ELF-1 (cell line): ENCODE data around the gene LRPPRC.
"Not testable (repeated sequence)": the region's sequence is repeated elsewhere in the genome, so short reads cannot be mapped to it uniquely, and the experiment has no call there.

Experiments used
- DNase-seq: peaks from one replicate; pipeline ENCODE4 v3.0.0-alpha.2; 2016; ENCODE audit warnings: low read depth, low spot score

LRPPRC gene

DNA sequence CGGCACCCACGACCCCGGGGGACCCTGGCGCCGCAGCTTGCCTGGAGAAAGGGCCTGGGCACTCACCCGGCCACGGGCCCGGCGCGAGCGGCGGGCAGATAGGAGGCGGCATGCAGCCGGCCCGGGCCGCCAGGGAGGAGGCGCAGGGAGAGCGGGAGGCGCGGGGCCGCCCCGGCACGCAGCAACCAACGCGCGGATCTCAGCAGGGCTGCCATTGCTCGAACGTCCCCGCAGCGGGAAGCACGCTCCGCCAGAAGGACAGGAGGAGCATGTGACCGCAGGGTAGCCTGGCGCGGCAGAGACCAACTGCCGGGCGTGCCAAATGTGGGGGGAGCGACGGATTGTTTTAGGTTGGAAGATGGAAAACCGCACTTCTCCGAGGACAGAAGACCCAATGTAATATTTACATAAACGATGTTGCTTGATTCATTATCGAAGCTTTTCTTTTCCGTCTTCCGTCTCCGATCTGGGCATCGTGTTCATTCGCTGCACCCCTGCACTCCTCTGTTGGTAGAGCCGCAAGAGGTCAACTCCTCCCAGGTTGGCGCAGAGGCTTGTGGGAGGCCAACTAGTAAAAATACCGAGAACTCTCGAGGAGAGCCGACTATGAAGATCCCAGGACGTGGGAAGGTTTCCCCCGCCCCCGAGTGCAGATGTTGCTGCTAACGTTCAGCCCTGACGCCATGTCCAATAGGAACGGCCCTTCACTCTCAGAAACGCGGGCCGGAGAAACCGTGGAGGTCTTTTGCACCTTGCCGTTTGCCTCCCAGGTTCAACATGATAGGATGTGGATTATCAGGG is at the start of gene LRPPRC:
Gene LRPPRC (minus strand): TSS at position 257 of the 801 bp plus-strand sequence. CDS start 42 bp downstream, at position 215.
- peak; percentile 97 for DNase-seq

DNA sequence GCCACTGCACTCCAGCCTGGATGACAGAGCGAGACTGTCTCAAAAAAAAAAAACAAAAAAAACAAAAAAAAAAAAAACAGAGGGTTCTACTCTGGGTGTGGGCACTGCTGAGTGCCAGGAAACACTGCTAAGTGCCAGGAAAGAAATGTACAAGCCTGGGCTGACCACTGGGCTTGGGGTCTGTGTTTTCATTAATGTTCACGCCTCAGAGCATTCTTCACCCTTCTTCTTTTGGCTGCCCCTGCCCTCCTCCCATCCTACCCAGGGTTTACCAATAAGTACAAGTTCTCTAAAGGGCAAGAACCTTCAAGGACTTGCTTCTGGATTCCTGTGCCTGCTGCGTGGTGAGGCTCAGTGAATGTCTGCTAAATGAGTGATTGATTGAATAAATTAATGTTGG is 49.3 kb upstream of the LRPPRC start:
- no peak for DNase-seq

DNA sequence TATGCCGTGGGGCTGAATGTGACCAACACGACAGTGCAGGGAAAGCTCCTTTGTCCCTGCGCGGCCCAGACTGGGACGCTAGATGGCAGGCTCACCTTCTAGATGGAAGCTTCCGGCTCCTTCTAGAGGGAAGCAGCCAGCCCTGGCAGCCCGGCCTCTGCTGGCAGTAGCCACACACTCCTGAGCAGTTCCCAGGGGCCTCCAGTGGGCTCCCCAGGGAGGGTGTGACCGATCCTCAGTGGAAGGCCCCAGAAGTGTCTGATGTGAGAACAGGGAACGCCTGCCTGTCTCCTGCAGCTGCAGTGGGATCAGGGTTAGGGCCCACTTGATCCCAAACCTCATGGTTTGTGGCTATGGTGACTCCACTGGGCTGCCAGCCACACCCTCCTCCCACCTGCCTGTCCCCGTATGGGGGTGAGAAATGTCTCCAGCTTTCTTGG is 48.5 kb upstream of the LRPPRC start:
- peak; percentile 86 for DNase-seq

DNA sequence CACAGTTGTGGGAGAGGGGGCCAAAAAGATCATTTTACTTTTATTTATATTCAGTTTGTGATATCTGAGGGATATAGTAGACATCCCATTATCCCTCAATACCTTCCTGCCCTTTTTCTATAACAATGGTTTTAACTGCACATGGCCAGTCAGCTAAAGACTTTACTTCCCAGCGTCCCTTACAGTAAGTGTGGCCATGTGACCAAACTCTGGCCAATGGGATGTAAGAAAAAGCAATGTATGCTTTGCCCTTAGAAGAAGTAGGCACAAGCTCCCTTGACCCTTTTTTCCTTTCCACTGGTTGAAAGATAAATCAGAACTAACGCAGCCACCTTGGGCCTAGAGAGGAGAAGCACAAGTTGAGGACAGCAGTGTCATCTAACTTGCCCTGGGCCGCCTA is 44.6 kb upstream of the LRPPRC start:
- no peak for DNase-seq

DNA sequence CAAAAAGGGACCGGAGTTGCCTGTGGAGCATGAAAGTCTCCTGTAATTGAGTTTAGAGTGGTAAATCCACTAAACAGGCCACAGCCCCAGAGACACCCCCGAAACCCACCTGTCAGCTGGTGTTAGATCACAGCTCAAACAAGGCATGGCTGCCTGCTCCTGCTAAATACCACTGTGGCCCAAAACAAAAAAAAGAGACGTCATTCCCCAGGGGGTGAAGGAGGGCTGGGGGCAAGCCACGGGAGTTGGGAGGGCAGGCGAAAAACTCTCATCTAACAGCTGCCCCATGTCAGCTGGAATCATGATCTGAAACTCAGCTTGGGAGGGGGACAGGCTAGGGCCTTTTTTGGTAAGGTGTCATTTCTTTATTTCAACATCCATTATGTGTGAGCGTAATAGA is 42.5 kb upstream of the LRPPRC start:
- DNase-seq, result peak; percentile 13

DNA sequence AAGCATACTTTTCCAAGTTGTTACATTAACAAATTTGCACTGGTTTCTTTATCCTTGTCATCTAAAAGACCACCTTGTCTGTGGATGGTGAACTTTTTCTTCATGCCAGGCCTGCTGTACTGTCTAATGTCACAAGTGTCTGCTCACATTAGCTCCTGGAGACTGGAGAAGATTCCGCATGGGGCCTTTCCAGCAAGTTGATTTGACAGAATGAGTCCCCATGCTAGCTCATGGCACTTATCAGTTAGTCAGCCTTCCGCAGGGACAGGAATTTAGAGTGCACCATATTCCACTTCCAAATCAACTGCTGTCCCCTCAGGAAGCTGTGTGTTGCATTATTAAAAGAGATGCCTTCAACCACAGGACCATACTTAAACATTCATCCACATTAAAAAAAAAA is 41.4 kb upstream of the LRPPRC start:
- DNase-seq, result no peak

DNA sequence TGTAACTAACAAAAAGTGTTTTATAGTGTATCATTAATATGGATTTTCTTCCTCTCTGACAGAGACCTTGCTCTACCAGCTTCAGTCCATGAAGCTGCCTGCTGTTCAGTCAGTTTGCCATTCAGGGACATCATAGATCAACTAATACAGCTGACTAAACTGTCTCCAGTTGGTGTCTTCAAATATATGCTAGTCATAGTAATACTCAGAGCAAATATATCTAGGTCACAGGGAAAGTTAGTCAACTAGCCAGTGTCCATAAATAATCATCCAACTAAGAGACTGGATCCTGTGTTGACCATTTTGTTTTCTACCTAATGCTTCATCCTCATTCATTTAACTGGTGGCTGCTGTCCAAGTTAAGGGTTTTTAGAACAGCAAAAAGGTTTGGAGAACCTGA is 38.2 kb upstream of the LRPPRC start:
- DNase-seq, result no peak

DNA sequence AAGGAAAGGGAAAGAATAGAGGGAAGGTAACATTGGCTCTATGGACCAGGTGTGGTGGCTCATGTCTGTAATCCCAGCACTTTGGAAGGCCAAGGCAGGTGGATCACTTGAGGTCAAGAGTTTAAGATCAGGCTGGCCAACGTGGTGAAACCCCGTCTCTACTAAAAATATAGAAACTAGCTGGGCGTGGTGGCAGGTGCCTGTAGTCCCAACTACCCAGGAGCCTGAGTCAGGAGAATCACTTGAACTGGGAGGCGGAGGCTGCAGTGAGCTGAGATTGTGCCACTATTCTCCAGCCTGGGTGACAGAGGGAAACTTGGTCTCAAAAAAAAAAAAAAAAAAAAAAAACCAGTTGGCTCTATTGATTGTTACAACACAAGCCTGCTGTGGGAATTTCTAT is 31.3 kb upstream of the LRPPRC start:
- DNase-seq, result not testable (repeated sequence)

DNA sequence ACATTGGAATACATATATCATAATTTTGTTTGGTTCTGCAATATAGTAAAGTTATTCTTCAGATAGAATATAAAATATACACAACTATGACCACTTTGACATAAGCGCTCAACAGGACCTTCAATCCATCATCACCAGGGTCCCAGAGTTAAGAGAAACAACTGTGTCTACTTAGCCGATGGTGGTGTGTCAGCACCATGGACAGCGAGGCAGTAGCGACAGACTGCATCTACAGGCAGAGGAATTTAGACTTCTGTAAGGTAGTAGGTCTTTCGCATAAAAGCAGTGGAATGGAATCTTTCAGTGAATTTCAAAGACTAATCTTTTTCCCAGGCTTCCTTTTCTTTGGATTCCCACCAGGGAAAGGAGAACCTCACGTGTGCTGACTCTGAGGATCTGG is 20.5 kb upstream of the LRPPRC start:
- peak; percentile 50 for DNase-seq

DNA sequence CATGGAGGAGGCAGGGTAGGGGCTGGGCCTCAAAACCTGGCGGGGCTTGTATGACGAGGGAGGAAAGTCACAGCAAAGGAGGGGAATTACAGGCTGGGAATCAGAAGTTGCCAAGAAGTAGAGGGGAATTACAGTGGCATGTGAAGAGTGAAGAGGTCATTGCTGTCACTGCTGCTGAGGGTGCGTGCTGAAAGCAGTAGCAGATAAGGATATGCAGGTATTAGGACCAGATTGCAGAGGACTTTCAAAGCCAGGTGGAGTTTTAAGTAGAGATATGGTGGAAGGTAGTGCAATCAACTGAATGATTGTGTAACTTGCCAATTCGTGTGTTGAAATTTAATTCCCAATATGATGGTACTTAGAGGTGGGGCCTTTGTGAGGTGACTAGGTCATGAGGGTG is 19.4 kb upstream of the LRPPRC start:
- DNase-seq, result no peak

DNA sequence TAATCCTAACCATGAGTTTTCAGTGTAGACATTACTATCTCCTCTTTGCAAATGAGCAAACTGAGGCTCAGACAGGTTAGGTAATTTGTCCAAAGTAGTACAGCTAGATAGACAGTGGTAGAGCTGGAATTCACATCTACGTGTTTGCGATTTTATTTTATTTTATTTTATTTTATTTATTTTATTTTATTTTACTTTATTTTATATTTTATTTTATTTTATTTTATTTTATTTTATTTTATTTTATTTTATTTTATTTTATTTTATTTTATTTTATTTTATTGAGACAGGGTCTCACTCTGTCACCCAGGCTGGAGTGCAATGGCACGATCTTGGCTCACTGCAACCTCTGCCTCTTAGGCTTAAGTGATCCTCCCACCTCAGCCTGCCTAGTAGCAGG is 17.4 kb upstream of the LRPPRC start:
- not testable (repeated sequence) for DNase-seq

DNA sequence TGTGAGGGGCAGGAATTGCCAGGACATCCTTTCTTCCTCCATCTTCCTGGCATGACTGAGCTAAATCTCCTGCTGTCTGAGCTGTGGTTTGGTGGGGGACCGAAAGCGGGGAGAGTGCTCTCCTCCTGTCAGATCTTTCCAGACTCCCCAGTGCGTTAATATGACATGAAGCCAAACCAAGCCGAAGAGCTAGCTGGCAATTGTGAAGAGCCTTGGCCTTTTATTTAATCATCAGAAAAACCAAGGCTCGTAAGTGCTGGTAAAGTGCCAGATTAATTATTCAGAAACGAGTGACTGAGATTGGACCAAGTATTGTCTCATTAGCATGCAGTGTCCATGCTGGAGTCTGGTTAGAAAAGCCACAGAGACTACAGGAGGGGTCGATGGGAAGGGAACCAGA is 14.5 kb upstream of the LRPPRC start:
- DNase-seq, result no peak

DNA sequence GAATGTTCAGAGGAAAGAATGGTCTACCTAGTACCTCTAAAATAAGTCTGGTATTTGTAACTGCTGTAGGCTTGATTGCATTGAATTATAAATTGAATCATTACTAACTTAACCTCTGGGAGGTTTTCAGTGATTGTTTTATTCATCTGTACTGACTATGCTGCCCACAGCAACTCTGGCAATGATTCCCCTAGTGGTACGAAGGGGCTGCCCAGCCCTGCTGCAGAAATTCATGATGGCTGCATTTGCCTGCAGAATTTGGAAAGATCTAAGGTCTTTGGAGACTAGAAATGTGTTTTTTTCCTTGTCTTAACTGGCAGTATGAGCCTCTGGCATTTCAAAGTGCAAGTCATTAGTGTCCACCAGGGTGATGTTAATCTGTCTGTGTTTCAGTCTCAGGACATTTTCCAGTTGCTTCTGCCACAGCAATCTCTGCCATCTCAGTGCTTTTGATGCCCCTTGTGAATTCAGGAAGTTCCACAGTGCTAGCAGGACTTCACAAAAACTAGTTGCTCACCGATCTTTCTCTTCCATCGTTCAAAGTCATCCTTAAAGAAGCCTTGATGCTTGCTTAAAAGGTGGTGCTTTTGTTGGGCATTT is 13.4 kb upstream of the LRPPRC start:
- no peak for DNase-seq

DNA sequence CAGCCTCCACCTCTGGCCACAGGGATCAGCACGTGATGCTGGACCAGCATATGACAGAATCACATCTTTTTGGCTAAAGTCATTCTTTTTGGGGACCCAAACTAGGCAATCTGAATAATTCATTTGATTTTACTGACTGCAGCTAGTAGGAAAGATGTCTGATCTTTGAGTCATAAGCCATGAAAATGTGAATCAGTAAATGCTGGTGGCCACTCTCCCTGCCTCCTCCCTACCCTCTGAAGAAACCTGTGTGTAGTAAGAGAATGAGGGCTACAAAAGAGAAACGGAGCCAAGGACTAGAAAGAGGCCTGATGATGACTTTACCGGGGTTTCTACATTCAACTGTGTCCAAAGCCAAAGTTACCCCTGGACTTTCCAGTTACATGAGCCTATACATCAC is 10.1 kb upstream of the LRPPRC start:
- no peak for DNase-seq

DNA sequence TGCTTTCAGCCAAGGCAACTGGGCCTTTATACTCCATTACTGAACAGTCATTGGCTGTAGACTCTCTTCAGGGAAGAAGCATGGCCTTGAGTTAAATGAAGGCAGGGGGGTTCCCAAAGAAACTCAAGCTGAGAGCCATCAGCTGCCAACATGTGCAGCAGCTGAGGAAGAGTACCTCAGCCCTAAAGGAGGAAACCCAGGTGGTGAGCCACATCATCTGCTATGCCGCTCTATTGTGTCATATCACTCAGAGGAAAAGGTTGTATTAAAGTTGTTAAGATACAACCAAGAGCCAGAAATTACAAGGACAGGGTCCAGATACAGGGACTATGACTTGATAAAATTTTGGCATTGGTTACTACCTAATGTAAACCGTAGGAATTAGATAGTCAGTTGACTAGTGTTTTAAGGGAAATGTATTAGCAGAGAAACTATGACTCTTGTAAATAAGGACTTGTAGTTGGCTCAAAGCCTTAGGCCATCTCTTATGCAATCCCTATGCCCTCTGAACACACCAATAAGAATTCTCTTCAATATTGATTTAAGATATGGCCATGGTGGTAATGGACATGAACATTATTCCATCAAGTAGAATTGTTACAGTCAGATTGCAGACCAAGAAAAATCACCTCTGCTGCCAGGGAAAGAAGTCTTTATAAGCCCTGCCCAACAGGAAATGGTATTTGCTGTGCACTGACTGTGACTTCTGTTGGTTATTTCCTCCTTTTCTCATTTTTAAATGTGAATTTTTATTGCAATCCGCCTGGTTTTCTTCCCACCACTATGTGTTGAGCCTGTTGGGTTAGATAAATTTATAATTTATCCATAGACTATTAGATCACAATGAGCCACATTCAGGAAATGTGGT is 9.2 kb upstream of the LRPPRC start:
- DNase-seq, result no peak

DNA sequence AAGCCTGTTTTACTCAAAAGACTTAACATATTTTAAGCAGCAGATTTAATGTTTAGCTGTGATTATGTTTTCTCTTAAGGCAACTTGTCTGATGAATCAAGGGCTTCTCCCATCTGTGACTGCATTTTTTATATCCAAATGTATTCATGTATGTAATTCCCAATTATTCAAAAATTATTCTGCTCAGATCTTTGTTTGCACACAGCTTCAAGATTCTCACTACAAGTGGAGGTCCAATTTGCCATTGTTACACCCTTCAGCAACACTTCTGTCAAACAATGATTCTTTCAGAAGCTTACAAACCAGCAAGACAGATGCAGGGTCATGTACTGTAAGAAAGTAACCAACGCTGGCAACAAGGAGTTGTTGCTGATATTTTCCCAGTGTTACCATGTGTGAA is 5.9 kb upstream of the LRPPRC start:
- no peak for DNase-seq

DNA sequence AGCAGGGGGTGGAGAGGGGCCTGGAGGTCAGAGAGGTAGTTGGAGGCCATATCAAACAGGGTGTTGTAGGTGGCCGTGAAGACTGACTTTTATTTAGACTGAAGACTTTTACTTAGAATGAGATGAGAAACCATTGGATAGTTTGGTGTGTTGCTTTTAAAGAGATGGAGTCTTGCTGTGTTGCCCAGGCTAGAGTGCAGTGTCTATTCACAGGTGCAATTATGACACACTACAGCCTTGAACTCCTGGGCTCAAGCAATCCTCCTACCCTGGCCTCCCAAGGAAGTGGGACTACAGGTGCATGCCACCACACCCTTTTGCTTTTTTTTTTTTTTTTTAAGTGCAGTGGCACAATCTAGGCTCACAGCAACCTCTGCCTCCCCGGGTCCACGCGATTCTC is 2.5 kb upstream of the LRPPRC start:
- DNase-seq, result no peak

DNA sequence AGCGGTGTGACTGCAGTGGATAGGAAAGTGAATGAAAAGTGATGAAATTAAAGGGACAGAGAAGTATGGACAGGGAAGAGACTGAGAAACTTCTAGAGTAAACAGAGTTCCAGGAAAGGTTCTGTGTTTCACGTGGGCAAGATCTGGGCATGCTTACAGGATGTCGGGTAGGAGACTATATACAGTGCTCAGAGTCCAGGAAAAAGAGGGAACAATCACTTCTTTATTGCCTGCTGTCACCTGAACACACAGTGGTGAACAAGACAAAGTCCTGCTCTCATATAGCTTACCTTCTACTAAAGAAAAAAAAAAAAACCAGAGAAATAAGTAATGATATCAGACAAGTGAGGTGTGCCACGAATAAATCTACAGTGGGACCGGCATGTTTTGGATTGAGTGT is 2.4 kb downstream of the LRPPRC start:
- DNase-seq, result no peak

DNA sequence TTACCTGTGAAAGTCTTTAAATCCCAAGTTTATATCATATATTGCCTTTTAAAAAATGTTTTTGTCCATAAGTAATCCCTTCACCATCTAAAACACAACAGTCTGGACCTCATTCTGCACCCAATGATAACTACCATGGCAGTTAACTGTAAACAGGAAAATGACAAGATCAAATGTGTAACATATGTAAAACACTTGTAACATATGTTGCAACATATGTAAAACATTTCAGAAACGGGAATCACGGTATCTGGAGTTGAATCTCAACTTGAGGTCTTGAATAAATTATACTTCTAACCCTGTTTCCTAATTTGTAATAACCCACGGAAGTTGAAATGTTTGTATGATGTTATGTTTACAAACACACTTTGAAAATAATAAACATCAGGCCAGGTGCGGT is 6.2 kb downstream of the LRPPRC start:
- no peak for DNase-seq

DNA sequence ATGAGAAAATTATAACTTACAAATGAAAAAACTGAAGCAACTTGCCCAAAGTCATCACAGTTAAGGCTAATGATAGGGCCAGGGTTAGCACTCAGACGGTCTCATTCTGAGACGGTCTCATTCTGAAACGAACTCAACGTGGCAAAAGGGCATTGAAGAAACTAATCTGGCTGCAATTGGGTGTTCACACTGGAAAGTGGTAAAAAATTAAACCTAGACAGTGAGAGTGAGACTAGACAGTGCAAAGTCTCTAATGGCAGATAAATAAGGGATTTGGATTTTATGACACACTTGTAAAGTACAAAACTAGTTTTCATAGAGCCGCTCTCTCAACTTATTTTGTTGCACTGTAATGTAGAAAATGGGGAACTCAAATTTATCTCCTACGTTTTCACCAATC is 9.2 kb downstream of the LRPPRC start:
- no peak for DNase-seq

DNA sequence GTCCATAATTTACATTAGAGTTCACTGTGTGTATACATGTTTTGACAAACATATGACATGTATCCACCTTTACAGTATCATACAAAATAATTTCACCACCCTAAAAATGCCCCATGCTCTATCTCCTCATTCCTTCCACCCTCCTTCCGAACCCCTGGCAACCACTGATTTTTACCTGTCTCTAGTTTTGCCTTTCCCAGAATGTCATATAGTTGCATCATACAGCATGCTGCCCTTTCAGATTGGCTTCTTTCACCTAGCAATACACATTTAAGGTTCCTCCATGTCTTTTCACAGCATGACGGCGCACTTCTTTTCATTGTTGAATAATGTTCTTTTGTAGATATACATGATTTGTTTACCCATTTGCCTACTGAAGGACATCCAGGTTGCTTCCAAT is 10.4 kb downstream of the LRPPRC start:
- DNase-seq, result no peak

DNA sequence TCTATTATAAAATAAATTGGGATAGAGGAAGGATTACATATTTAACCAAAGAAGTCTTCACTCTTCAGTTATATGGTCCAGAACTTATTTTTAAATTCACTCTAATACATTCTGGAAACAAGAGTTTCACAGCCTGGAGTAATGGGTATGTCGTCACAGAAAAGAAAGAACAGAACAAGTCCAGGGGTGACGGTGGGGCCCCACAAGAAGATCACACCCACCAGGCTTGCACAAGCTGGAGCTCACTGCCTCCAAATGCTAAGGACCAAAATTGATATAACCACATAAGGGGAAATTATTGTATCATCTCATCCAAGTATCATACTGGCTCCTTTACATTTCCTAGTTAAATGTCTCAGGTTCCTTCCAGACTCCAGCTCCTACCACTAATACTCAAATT is 11.3 kb downstream of the LRPPRC start:
- no peak for DNase-seq

DNA sequence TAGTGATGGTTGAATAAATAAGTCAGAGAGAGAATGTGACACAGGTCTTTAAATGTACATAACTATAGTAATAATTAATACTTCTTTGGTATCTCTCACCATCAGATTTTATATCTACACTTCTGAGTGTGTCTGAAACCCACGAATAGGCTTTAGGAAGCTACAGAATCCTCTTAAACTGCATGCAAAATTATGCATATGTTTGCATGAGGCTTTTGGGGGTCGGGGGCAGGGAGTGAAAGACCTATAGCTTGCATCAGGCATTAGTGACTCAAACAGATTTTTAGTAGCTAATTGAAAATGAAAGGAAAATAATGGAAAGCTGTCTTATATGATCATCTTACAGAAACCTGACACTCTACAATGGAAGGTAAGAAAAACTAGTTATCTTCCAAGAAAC is 14.9 kb downstream of the LRPPRC start:
- DNase-seq, result no peak
